SK-N-SH (cell line): ENCODE measurements around the gene TRIP13. TPM values are rescaled to one million over a fixed set of nuclear protein-coding genes. Genes with fewer than 3 reads are reported as not detected.
"Not testable (repeated sequence)": the region's sequence is repeated elsewhere in the genome, so short reads cannot be mapped to it uniquely, and the experiment has no call there.

ENCODE experiments used
- CTCF ChIA-PET: fragments of 300-600, 350-600 bp; formaldehyde crosslinking; extraction: SDS; loops from one replicate; lab custom pipeline; 2021; lab: Yijun Ruan, JAX
- POLR2A ChIA-PET: fragments of 350-600 bp; sonication (Branson Sonifier 250); formaldehyde crosslinking; extraction: SDS; loops from one replicate; lab custom pipeline; 2020; ENCODE audit warnings: antibody characterized with exemption, inconsistent platforms; lab: Yijun Ruan, JAX
- DNase-seq: peaks from one replicate; pipeline ENCODE4 v3.0.0; 2012
- H2AFZ ChIP-seq: fragments of 200-600 bp; sonication (generic); 2 replicates; pipeline ENCODE4 v1.8.1; 2016; ENCODE audit warnings: antibody characterized with exemption, mild to moderate bottlenecking, low read depth
- H3F3A ChIP-seq: fragments of 200-600 bp; sonication (generic); replicated peaks from 2 replicates; pipeline ENCODE3; 2016; ENCODE audit warnings: antibody characterized with exemption, mild to moderate bottlenecking; ENCODE audit not compliant: insufficient read depth
- H3K27ac ChIP-seq, 2 experiments: fragments of 200-500 bp in 1 of 2; fragments of 200-600 bp in 1 of 2; sonication (Bioruptor generic) in 1 of 2; sonication (generic), shearing (Covaris generic) in 1 of 2; 2 replicates each; pipeline versions ENCODE4 v1.5.1 to v1.6.1; 2014 to 2016; ENCODE audit warnings: low read depth in 2 of 2, inconsistent platforms in 1 of 2, low read length in 1 of 2, mild to moderate bottlenecking in 1 of 2, mixed read lengths in 1 of 2
- H3K27me3 ChIP-seq: fragments of 200-600 bp; sonication (generic), shearing (Covaris generic); 2 replicates; pipeline ENCODE4 v1.6.1; 2016; ENCODE audit warnings: mixed run types; ENCODE audit not compliant: insufficient read depth
- H3K36me3 ChIP-seq, 2 experiments: fragments of 200-500 bp in 1 of 2; fragments of 200-600 bp in 1 of 2; sonication (Bioruptor generic) in 1 of 2; sonication (generic) in 1 of 2; replicated peaks in 1 of 2; 2 replicates each; pipeline versions ENCODE3 to v1.5.1; 2014 to 2016; ENCODE audit warnings: low read length in 1 of 2, mild to moderate bottlenecking in 1 of 2; ENCODE audit not compliant: insufficient read depth in 2 of 2, control insufficient read depth in 1 of 2
- H3K4me1 ChIP-seq, 2 experiments: fragments of 200-500 bp in 1 of 2; fragments of 200-600 bp in 1 of 2; sonication (Bioruptor generic) in 1 of 2; sonication (generic), shearing (Covaris generic) in 1 of 2; 2 replicates each; pipeline versions ENCODE4 v1.5.1 to v1.6.1; 2014 to 2016; ENCODE audit warnings: low read depth in 1 of 2, low read length in 1 of 2, mixed run types in 1 of 2; ENCODE audit not compliant: insufficient read depth in 2 of 2, control insufficient read depth in 1 of 2
- H3K4me2 ChIP-seq: fragments of 200-600 bp; sonication (generic), shearing (Covaris generic); 2 replicates; pipeline ENCODE4 v1.6.1; 2017; ENCODE audit warnings: mixed run types
- H3K4me3 ChIP-seq, 2 experiments: fragments of 200-500 bp in 1 of 2; fragments of 200-600 bp in 1 of 2; sonication (Bioruptor generic) in 1 of 2; sonication (generic), shearing (Covaris generic) in 1 of 2; 2 replicates each; pipeline versions ENCODE4 v1.5.1 to v1.8.1; 2014 to 2016; ENCODE audit warnings: low read depth in 2 of 2, inconsistent platforms in 1 of 2, low read length in 1 of 2, mild to moderate bottlenecking in 1 of 2, mixed read lengths in 1 of 2, moderate library complexity in 1 of 2
- H3K79me2 ChIP-seq: fragments of 200-600 bp; sonication (generic); 2 replicates; pipeline ENCODE4 v1.8.1; 2017; ENCODE audit warnings: mild to moderate bottlenecking; ENCODE audit not compliant: insufficient read depth
- H3K9ac ChIP-seq: fragments of 200-600 bp; sonication (generic); 2 replicates; pipeline ENCODE4 v1.6.1; 2017; ENCODE audit warnings: mixed run types
- H3K9me2 ChIP-seq: fragments of 200-600 bp; sonication (generic); 2 replicates; pipeline ENCODE4 v1.6.1; 2017; ENCODE audit warnings: mixed run types
- H3K9me3 ChIP-seq: fragments of 200-600 bp; sonication (generic); 2 replicates; pipeline ENCODE4 v1.6.1; 2017; ENCODE audit warnings: mixed run types, mild to moderate bottlenecking, moderate library complexity
- H4K20me1 ChIP-seq: fragments of 200-600 bp; sonication (generic); 2 replicates; pipeline ENCODE4 v1.6.1; 2017; ENCODE audit warnings: mild to moderate bottlenecking, mixed run types; ENCODE audit not compliant: insufficient read depth
- CTCF ChIP-seq: fragments of 200-600 bp; sonication (generic); IDR thresholded peaks from 2 replicates; pipeline ENCODE4 v1.6.1; 2017; ENCODE audit warnings: antibody characterized with exemption, mild to moderate bottlenecking, moderate library complexity
- ELF1 ChIP-seq: IDR thresholded peaks from 2 replicates; pipeline ENCODE4 v1.4.0; 2012
- FOSL2 ChIP-seq: IDR thresholded peaks from 2 replicates; pipeline ENCODE4 v1.4.0; 2012; ENCODE audit warnings: low read depth, mild to moderate bottlenecking, moderate library complexity, borderline replicate concordance
- FOXM1 ChIP-seq: IDR thresholded peaks from 2 replicates; pipeline ENCODE4 v1.4.0; 2012; ENCODE audit warnings: low read depth, mild to moderate bottlenecking
- GATA2 ChIP-seq: sonication (generic); formaldehyde crosslinking; IDR thresholded peaks from 2 replicates; pipeline ENCODE4 v1.5.0; 2020; ENCODE audit warnings: mild to moderate bottlenecking, missing genetic modification reagents
- JUND ChIP-seq: IDR thresholded peaks from 2 replicates; pipeline ENCODE4 v1.4.0; 2012
- MEF2A ChIP-seq: IDR thresholded peaks from 2 replicates; pipeline ENCODE4 v1.4.0; 2012; ENCODE audit warnings: low read depth, borderline replicate concordance
- MXI1 ChIP-seq: IDR thresholded peaks from 2 replicates; pipeline ENCODE4 v1.6.1; 2012; ENCODE audit warnings: mild to moderate bottlenecking, low read depth, low read length, improper control_type of control experiment
- POLR2AphosphoS5 ChIP-seq: IDR thresholded peaks from 2 replicates; pipeline ENCODE4 v1.6.1; 2012; ENCODE audit warnings: low read depth, low read length
- RAD21 ChIP-seq: IDR thresholded peaks from 2 replicates; pipeline ENCODE4 v1.6.1; 2012; ENCODE audit warnings: mild to moderate bottlenecking, low read length
- RFX5 ChIP-seq: IDR thresholded peaks from 2 replicates; pipeline ENCODE4 v1.6.1; 2012; ENCODE audit warnings: mild to moderate bottlenecking, improper control_type of control experiment, low read length
- SMC3 ChIP-seq: IDR thresholded peaks from 2 replicates; pipeline ENCODE4 v1.6.1; 2012; ENCODE audit warnings: low read depth, low read length, improper control_type of control experiment
- USF2 ChIP-seq: fragments of 150-350 bp; IDR thresholded peaks from 2 replicates; pipeline ENCODE4 v1.6.1; 2017; ENCODE audit warnings: antibody characterized with exemption, low read length, low read depth, borderline replicate concordance
- WGBS: methylation state at CpG from one replicate; pipeline ENCODE4 v1.1.6; 2017; ENCODE audit warnings: low lambda C conversion rate; 5-methylcytosine and 5-hydroxymethylcytosine counted together
- polyA plus RNA-seq, 3 experiments: library from polyadenylated mRNA; depleted of rRNA; stranded (reverse); fragments of >200 nt; gene quantifications; 2 replicates each; pipeline ENCODE4 v1.2.3, GENCODE V29; 2012
- TF ChIP-seq, protein P1 (sequence below): fragments of 150-350 bp; IDR thresholded peaks from 2 replicates; pipeline ENCODE4 v1.6.1; 2016; ENCODE audit warnings: mild to moderate bottlenecking, low read depth, low read length

Gene TRIP13
- polyA plus RNA-seq, 1 of the 3 experiments (the other 2 are of a cell fraction): 24.1 TPM

DNA sequence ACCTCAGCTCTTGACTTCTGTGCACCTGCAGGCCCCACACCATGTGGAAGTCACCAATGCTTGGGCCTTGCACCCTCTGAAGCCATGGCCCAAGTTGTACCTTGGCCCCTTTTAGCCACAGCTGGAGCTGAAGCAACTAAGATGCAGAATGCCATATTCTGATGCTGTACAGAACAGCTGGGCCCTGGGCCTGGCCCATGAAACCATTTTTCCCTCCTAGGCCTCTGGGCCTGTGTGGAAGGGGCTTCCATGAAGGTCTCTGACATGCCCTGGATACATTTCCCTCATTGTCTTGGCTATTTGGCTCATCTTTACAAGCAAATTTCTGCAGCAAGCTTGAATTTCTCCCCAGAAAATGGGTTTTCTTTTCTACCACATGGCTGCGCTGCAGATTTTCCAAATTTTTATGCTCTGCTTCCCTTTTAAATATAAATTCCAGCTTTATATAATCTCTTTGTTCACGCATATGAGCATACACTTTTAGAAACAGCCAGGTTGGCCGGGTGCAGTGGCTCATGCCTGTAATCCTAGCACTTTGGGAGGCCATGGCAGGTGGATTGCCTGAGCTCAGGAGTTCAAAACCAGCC, 41.8 kb downstream of the TRIP13 start:
- H3F3A ChIP-seq, H3K4me1 ChIP-seq: not testable (repeated sequence)
- TF ChIP-seq CTCF: peak; percentile 52
- peak; percentile 43 for TF ChIP-seq RAD21
- TF ChIP-seq, all 33 proteins: peak for 2; not testable (repeated sequence) for 31
- not testable (repeated sequence) for DNase-seq, H3K9me2 ChIP-seq, H3K4me2 ChIP-seq, H3K36me3 ChIP-seq, H2AFZ ChIP-seq, H3K9me3 ChIP-seq, H3K9ac ChIP-seq, H4K20me1 ChIP-seq, H3K27ac ChIP-seq, H3K79me2 ChIP-seq, H3K4me3 ChIP-seq
- WGBS: 45% methylated on average over 3 of the region's 3 CpGs
- CTCF ChIA-PET: interaction anchor here (0.6 to 6.0 kb wide), 17 partner anchors 11 to 251 kb away, joined by 3 to 54 read pairs (median 4); partner anchors contain the start of gene NKD2
- H3K27me3 ChIP-seq: peaks cover 17% of the 10 kb centered on the region
- POLR2A ChIA-PET: interaction anchor here (0.7 kb wide), 1 partner anchor 95 kb away, joined by 3 read pairs; no protein-coding TSS in a partner anchor

DNA sequence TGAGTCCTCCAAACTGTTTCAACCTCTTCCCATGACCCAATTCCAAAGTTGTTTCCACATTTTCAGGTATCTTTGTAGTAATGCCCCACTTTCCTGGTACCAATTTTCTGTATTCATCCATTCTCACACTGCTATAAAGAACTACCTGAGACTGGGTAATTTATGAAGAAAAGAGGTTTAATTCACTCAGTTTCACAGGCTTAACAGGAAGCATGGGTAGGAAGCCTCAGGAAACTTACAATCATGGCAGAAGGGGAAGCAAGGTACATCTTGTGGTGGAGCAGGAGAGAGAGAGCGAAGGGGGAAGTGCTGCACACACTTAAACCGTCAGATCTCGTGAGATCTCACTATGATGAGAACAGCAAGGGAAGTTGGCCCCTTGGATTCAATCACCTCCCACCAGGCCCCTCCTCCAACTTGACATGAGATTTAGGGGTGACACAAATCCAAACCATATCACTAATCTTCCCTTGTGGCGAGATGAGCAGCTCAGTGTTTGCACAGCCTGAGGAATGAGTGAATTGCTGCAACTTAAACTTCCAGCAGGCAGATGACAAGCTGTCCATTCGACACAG, 42.9 kb downstream of the TRIP13 start:
- no peak overlapping the region for H3K4me2 ChIP-seq
- no peak overlapping the region for H3K27ac ChIP-seq
- POLR2A ChIA-PET: interaction anchor here (0.7 kb wide), 1 partner anchor 94 kb away, joined by 3 read pairs; no protein-coding TSS in a partner anchor
- H3K9ac ChIP-seq: no peak overlapping the region
- H3K4me1 ChIP-seq: no peaks in the 10 kb centered on the region
- 49% methylated on average over 5 of the region's 5 CpGs for WGBS
- no peak for DNase-seq
- no peaks in the 10 kb centered on the region for H3K79me2 ChIP-seq
- no peaks in the 10 kb centered on the region for H3K9me2 ChIP-seq
- no peak overlapping the region for H3K4me3 ChIP-seq
- H3F3A ChIP-seq: no peaks in the 10 kb centered on the region
- no peaks in the 10 kb centered on the region for H3K9me3 ChIP-seq
- no peak for TF ChIP-seq ELF1
- no peak for TF ChIP-seq RAD21
- no peak for TF ChIP-seq RFX5
- TF ChIP-seq FOSL2: no peak
- TF ChIP-seq, protein P1, sequence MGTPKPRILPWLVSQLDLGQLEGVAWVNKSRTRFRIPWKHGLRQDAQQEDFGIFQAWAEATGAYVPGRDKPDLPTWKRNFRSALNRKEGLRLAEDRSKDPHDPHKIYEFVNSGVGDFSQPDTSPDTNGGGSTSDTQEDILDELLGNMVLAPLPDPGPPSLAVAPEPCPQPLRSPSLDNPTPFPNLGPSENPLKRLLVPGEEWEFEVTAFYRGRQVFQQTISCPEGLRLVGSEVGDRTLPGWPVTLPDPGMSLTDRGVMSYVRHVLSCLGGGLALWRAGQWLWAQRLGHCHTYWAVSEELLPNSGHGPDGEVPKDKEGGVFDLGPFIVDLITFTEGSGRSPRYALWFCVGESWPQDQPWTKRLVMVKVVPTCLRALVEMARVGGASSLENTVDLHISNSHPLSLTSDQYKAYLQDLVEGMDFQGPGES: no peak
- no peak for TF ChIP-seq MEF2A
- TF ChIP-seq USF2: no peak
- no peak for TF ChIP-seq FOXM1
- no peak for TF ChIP-seq POLR2AphosphoS5
- no peak for TF ChIP-seq GATA2 (CRISPR knock-in tag)
- no peak for TF ChIP-seq JUND
- no peak for TF ChIP-seq MXI1
- TF ChIP-seq SMC3: no peak
- H4K20me1 ChIP-seq: no peaks in the 10 kb centered on the region
- no peaks in the 10 kb centered on the region for H3K36me3 ChIP-seq
- CTCF ChIA-PET: interaction anchor here (0.6 to 6.0 kb wide), 4 partner anchors 12 to 233 kb away, joined by 4 to 54 read pairs (median 26); no protein-coding TSS in a partner anchor
- peaks cover 18% of the 10 kb centered on the region for H3K27me3 ChIP-seq
- no peak overlapping the region for H2AFZ ChIP-seq
